ENCODE measurements around the gene TTLL9. TPM values are rescaled to one million over a fixed set of nuclear protein-coding genes. Genes with fewer than 3 reads are reported as not detected.

TTLL9 gene
- total and polyA plus RNA-seq, 2 of the 13 experiments (the other 11 are each of a cell fraction or from before 2014, with no cell fraction given) = not detected

GRCh38 chr20:31840906-31841816 is 29.3 kb upstream of the TTLL9 start:
- H3K79me2 ChIP-seq (ENCODE audit: insufficient read depth, low read length) = no peaks in the 10 kb centered on the region
- TF ChIP-seq SRSF9 (IDR thresholded peaks at IDR 0.05; ENCODE audit: borderline replicate concordance, insufficient read depth, low read depth, low read length, poor library complexity, severe bottlenecking) (no peak), CEBPB (IDR thresholded peaks at IDR 0.05; ENCODE audit: borderline replicate concordance, low read depth, low read length) (no peak), SCMH1 (CRISPR knock-in tag; IDR thresholded peaks at IDR 0.05; ENCODE audit: borderline replicate concordance) (no peak), ZNF614 (CRISPR knock-in tag; IDR thresholded peaks at IDR 0.05; ENCODE audit: borderline replicate concordance) (no peak), ZNF713 (CRISPR knock-in tag; IDR thresholded peaks at IDR 0.05) (no peak), TBL1XR1 (IDR thresholded peaks at IDR 0.05; ENCODE audit: borderline replicate concordance, low read length, partially characterized antibody) (no peak), PRDM10 (CRISPR knock-in tag; IDR thresholded peaks at IDR 0.05; ENCODE audit: low read depth) (no peak), FOXC1 (CRISPR knock-in tag; IDR thresholded peaks at IDR 0.05; ENCODE audit: borderline replicate concordance) (no peak), ZFY (CRISPR knock-in tag; IDR thresholded peaks at IDR 0.05) (no peak)
- no peak overlapping the region for H3K4me3 ChIP-seq (replicated peaks in 1 of 3; ENCODE audit: insufficient read depth in 1 of 3, low read depth in 2 of 3, low read length in 3 of 3)
- H3K27ac ChIP-seq (ENCODE audit: extremely low read length, insufficient read depth, low read length) = no peak overlapping the region
- H3K36me3 ChIP-seq (replicated peaks in 1 of 2; ENCODE audit: control insufficient read depth in 1 of 2, insufficient read depth in 2 of 2, low read length in 2 of 2) = no peaks in the 10 kb centered on the region
- FAIRE-seq (no peak), DNase-seq (ENCODE audit: low spot score) (no peak), ATAC-seq (no peak)
- H3K4me2 ChIP-seq (ENCODE audit: low read depth, low read length) = no peak overlapping the region
- BruUV-seq (replicated peaks) = no TSS peak
- H3K27me3 ChIP-seq (ENCODE audit: control insufficient read depth in 1 of 2, insufficient read depth in 2 of 2, low read length in 2 of 2) = peaks cover 13 to 51% of the 10 kb centered on the region in 2 experiments; a peak in 4 of 5 replicates
- peaks cover 14% of the 10 kb centered on the region for H3K4me1 ChIP-seq (ENCODE audit: insufficient read depth, low read length)
- WGBS (ENCODE audit: low lambda C conversion rate) = 23% methylated on average over 15 of the region's 15 CpGs
- no peaks in the 10 kb centered on the region for H4K20me1 ChIP-seq (ENCODE audit: insufficient read depth, low read length)
- in situ Hi-C loops (cut with HindIII; ENCODE audit: extremely low pct_ligation_motif_present, low pct_unique_long_range_greater_than_20kb) (no loop called here), intact Hi-C loops (cut with micrococcal nuclease; ENCODE audit: unreplicated experiment) (no loop called here)
- H3K9ac ChIP-seq (ENCODE audit: insufficient read depth, low read depth, low read length) = no peak overlapping the region
- H2AFZ ChIP-seq (ENCODE audit: low read length) = no peak overlapping the region
- ChIA-PET CTCF (ENCODE audit: low intra/inter-chr PET ratio, low total read pairs) (no interaction called here), POLR2A (no interaction called here)
- H3K9me3 ChIP-seq (ENCODE audit: low read length) = no peaks in the 10 kb centered on the region

Data from HepG2 (cell line).